Mucosa of stomach (tissue), 1 donor: ENCODE data around the gene GFY.

Experiments used
- H3K27me3 ChIP-seq: one replicate; pipeline ENCODE4 v1.7.0; 2013; ENCODE audit warnings: mild to moderate bottlenecking, low read length; ENCODE audit not compliant: control insufficient read depth, insufficient read depth
- H3K36me3 ChIP-seq: one replicate; pipeline ENCODE4 v1.7.0; 2013; ENCODE audit warnings: low read length; ENCODE audit not compliant: control insufficient read depth, insufficient read depth
- H3K4me1 ChIP-seq: one replicate; pipeline ENCODE4 v1.7.0; 2013; ENCODE audit warnings: mild to moderate bottlenecking, low read length; ENCODE audit not compliant: control insufficient read depth, insufficient read depth
- H3K4me3 ChIP-seq: one replicate; pipeline ENCODE4 v1.7.0; 2013; ENCODE audit warnings: low read length
- H3K9ac ChIP-seq: one replicate; pipeline ENCODE4 v1.7.0; 2013; ENCODE audit warnings: mild to moderate bottlenecking, low read length, moderate library complexity
- H3K9me3 ChIP-seq: one replicate; pipeline ENCODE4 v1.7.0; 2013; ENCODE audit warnings: mild to moderate bottlenecking, low read length, moderate library complexity; ENCODE audit not compliant: control insufficient read depth
- donor health status: Pancreatic carcinoma.

The GFY gene

DNA sequence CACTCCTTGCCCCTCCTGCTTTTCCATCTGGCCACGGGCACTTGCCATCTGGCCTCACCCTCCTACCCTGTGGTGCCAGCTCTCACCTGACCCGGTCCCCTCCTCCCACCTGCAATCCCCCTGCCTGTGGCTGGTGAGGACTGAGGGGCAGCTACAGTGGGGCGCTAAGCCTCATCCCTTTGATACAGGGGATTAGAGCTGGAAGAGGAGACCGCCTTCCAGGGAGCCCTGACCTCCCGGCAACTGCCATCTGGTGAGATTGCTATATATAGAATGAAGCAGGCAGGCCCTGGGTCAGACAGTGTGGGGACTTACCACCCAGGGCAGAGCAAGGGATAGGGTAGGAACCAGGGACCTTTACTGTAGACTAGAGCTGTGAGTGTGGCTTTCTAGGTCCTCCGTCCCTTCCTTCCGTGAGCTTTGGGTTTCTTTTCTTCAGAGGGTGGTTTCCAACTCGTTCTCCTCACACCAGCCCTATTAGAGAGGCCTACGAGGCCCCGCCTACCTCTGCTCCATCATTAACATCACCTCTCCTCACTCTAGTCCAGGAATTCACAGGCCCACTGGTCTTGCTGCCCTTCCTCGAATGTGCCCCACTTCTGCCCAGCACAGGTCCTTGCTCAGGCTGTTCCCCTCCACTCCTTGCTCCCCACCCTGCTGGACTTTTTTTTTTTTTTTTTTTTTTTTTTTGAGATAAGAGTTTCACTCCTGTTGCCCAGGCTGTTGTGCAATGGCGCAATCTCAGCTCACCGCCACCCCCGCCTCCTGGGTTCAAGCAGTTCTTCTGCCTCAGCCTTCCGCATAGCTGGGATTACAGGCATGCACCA, 29.4 kb upstream of the GFY start:
- Histone ChIP-seq H3K9me3 (no peaks in the 10 kb centered on the region), H3K27me3 (peaks cover 9% of the 10 kb centered on the region), H3K36me3 (no peaks in the 10 kb centered on the region), H3K9ac (no peak overlapping the region), H3K4me3 (no peak overlapping the region), H3K4me1 (no peaks in the 10 kb centered on the region)

- Histone ChIP-seq H3K36me3 (no peaks in the 10 kb centered on the region), H3K9me3 (no peaks in the 10 kb centered on the region), H3K4me1 (no peaks in the 10 kb centered on the region), H3K27me3 (peaks cover 9% of the 10 kb centered on the region), H3K4me3 (no peak overlapping the region), H3K9ac (no peak overlapping the region)
Observed at GRCh38 chr19:49396738-49397505, 28.3 kb upstream of the GFY start.

- H3K27me3 ChIP-seq: peaks cover 4% of the 10 kb centered on the region
- H3K4me1 ChIP-seq: no peaks in the 10 kb centered on the region
- H3K9ac ChIP-seq: no peak overlapping the region
- no peaks in the 10 kb centered on the region for H3K9me3 ChIP-seq
- no peak overlapping the region for H3K4me3 ChIP-seq
- H3K36me3 ChIP-seq: no peaks in the 10 kb centered on the region
Observed at GRCh38 chr19:49398001-49398615, 27.1 kb upstream of the GFY start.

- Histone ChIP-seq H3K27me3 (peaks cover 4% of the 10 kb centered on the region), H3K36me3 (no peaks in the 10 kb centered on the region), H3K9me3 (no peaks in the 10 kb centered on the region), H3K4me1 (no peaks in the 10 kb centered on the region), H3K4me3 (no peak overlapping the region), H3K9ac (no peak overlapping the region)
Observed at GRCh38 chr19:49398931-49399330, 26.3 kb upstream of the GFY start.

GRCh38 chr19:49400029-49400428, 25.2 kb upstream of the GFY start:
- H3K9ac ChIP-seq: no peak overlapping the region
- H3K9me3 ChIP-seq: no peaks in the 10 kb centered on the region
- no peak overlapping the region for H3K4me3 ChIP-seq
- H3K27me3 ChIP-seq: peaks cover 4% of the 10 kb centered on the region
- H3K36me3 ChIP-seq: no peaks in the 10 kb centered on the region
- no peaks in the 10 kb centered on the region for H3K4me1 ChIP-seq

GRCh38 chr19:49403404-49404187, 21.6 kb upstream of the GFY start:
- no peak overlapping the region for H3K9ac ChIP-seq
- H3K4me1 ChIP-seq: no peaks in the 10 kb centered on the region
- no peaks in the 10 kb centered on the region for H3K9me3 ChIP-seq
- H3K27me3 ChIP-seq: no peaks in the 10 kb centered on the region
- H3K36me3 ChIP-seq: no peaks in the 10 kb centered on the region
- no peak overlapping the region for H3K4me3 ChIP-seq

- Histone ChIP-seq H3K9ac (no peak overlapping the region), H3K4me3 (no peak overlapping the region), H3K4me1 (peaks cover 5% of the 10 kb centered on the region), H3K9me3 (no peaks in the 10 kb centered on the region), H3K36me3 (no peaks in the 10 kb centered on the region), H3K27me3 (no peaks in the 10 kb centered on the region)
Observed at GRCh38 chr19:49407079-49407478, 18.1 kb upstream of the GFY start.

DNA sequence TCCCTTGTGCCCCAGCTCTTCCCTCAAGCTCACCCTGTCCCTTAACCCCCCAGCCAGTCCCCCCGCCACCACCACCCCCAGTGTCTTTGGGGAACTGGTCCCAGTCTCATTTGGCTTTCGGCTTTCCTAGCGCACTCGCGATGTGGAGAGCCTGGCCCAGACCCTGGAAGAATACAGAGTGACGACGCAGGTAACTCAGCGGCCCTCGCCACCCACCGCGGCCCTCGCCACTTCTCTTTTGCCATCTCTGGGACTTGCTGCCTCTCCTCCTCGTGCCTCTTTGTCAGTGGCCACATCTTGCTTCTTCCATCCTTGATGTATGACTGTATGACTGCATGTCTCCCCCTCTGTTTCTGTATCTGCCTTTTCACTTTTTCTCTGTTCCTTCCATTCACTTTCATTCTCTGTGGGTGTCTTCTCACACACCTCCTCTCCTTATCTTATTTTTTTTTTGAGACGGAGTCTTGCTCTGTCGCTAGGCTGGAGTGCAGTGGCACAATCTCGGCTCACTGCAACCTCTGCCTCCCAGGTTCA, 17.6 kb upstream of the GFY start:
- no peak overlapping the region for H3K4me3 ChIP-seq
- no peaks in the 10 kb centered on the region for H3K9me3 ChIP-seq
- no peak overlapping the region for H3K9ac ChIP-seq

GRCh38 chr19:49408816-49409440, 16.3 kb upstream of the GFY start:
- Histone ChIP-seq H3K36me3 (no peaks in the 10 kb centered on the region), H3K4me3 (no peak overlapping the region), H3K9me3 (no peaks in the 10 kb centered on the region), H3K9ac (no peak overlapping the region), H3K4me1 (peaks cover 5% of the 10 kb centered on the region), H3K27me3 (peaks cover 4% of the 10 kb centered on the region)

More for the DNA sequence above, 17.6 kb upstream of the GFY start:
- Histone ChIP-seq H3K27me3 (no peaks in the 10 kb centered on the region), H3K36me3 (no peaks in the 10 kb centered on the region), H3K4me1 (peaks cover 5% of the 10 kb centered on the region)

- peaks cover 4% of the 10 kb centered on the region for H3K27me3 ChIP-seq
- H3K4me3 ChIP-seq: no peak overlapping the region
- H3K9me3 ChIP-seq: no peaks in the 10 kb centered on the region
- peaks cover 5% of the 10 kb centered on the region for H3K4me1 ChIP-seq
- H3K36me3 ChIP-seq: no peaks in the 10 kb centered on the region
- H3K9ac ChIP-seq: no peak overlapping the region
Observed at GRCh38 chr19:49409441-49410029, 15.7 kb upstream of the GFY start.
